Stimulated activated CD8-positive, alpha-beta memory T cell treated with anti-CD3 and anti-CD28 coated beads, Interleukin-4, amount 100 ng/mL, for 4 hours (primary cell): ENCODE measurements around the gene CNNM3.

ENCODE experiments used
- DNase-seq, 2 donors: peaks; one replicate each; pipeline ENCODE4 v3.0.0-alpha.2; 2020; ENCODE audit warnings: low read depth in 2 of 2, low spot score in 1 of 2

CNNM3 gene

GRCh38 chr2:96816836-96817702 lies 1.0 kb downstream of the CNNM3 start:
- DNase-seq, result no peak

GRCh38 chr2:96817882-96818281 lies 1.8 kb downstream of the CNNM3 start:
- no peak for DNase-seq

- no peak for DNase-seq
Observed at GRCh38 chr2:96819128-96819875, 3.2 kb downstream of the CNNM3 start.

- no peak for DNase-seq
Observed at GRCh38 chr2:96819876-96820511, 3.9 kb downstream of the CNNM3 start.

- no peak for DNase-seq
Observed at GRCh38 chr2:96821113-96821675, 5.1 kb downstream of the CNNM3 start.

GRCh38 chr2:96822786-96823185 lies 6.7 kb downstream of the CNNM3 start:
- no peak for DNase-seq

- DNase-seq, result no peak
Observed at GRCh38 chr2:96823198-96823597, 7.1 kb downstream of the CNNM3 start.

- DNase-seq, result no peak
Observed at GRCh38 chr2:96824079-96824870, 8.2 kb downstream of the CNNM3 start.

GRCh38 chr2:96825057-96825456 lies 9.0 kb downstream of the CNNM3 start:
- DNase-seq, result no peak

- DNase-seq, result no peak
Observed at GRCh38 chr2:96826546-96827278, 10.6 kb downstream of the CNNM3 start.

GRCh38 chr2:96828436-96828835 lies 12.4 kb downstream of the CNNM3 start:
- DNase-seq, result no peak

- DNase-seq, result no peak
Observed at GRCh38 chr2:96828874-96829273, 12.8 kb downstream of the CNNM3 start.

GRCh38 chr2:96830044-96830562 lies 14.0 kb downstream of the CNNM3 start:
- no peak for DNase-seq

GRCh38 chr2:96831679-96832078 lies 15.6 kb downstream of the CNNM3 start:
- no peak for DNase-seq

GRCh38 chr2:96832408-96832753 lies 16.3 kb downstream of the CNNM3 start:
- DNase-seq, result no peak

GRCh38 chr2:96832754-96833507 lies 16.9 kb downstream of the CNNM3 start:
- DNase-seq, result no peak

- no peak for DNase-seq
Observed at GRCh38 chr2:96835830-96836229, 19.8 kb downstream of the CNNM3 start.

- no peak for DNase-seq
Observed at GRCh38 chr2:96837575-96837974, 21.5 kb downstream of the CNNM3 start.
